ENCODE results near the gene MGAT4A.

Gene MGAT4A

GRCh38 chr2:98731041-98731893, at the start of gene MGAT4A:
TSS of gene MGAT4A (minus strand) at chr2:98731132. CDS start at chr2:98726332, 4,800 bp downstream.
- peak in 1 of 2 experiments; percentile 35 for DNase-seq

DNA sequence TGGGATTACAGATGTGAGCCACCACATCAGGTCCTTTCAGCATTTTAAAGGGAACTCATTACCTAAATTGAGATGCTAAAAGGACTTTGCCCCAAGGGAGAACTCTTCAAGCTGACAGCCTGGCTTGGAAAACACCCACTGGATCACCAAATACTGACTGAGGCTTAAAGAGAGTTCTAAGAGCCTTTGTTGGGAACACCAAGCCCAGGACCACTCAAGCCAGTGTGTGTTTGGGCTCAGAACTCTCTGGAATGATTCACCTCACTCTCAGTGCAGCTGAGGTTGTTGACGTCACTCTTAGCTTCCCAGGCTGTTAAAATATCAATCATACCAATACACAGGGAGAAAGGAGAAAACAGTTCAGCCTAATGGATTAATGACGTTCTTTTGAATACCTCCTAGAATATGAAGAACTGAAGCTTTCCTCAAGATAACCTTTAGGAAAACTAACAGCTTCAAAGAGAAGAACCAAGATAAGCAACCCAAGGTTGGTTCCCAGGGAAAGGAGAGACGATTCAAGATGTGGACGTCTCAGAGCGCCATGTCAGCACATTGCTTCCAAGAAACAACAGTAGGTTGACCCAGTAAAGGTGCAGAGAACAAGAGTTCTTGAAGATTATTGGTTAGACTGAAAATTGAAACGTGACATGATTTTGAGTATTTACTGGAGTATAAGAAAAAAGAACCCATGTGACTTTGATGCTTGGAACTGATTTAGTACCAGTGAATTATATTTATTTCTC, 48.0 kb upstream of the MGAT4A start:
- DNase-seq: no peak

GRCh38 chr2:98778151-98778550, 47.2 kb upstream of the MGAT4A start:
- no peak for DNase-seq

DNA sequence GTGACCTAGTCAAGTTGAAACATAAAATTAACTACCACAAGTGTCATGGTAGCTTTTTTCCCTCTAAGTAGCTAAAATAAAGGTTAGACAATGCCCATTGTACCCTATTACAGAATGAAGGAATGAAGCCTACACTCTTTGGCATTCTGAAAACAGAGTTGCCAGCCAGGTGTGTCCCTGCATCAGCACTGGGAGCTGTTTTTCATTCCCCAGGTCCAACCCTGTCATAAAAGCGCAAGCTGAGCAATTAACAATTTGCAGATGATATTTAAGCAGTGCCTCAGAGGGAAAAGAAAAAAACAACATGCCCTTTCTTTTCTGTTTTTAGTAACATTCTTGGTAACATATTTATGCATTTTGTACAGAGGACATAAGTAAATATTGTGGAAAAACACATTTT, 46.8 kb upstream of the MGAT4A start:
- no peak for DNase-seq

DNA sequence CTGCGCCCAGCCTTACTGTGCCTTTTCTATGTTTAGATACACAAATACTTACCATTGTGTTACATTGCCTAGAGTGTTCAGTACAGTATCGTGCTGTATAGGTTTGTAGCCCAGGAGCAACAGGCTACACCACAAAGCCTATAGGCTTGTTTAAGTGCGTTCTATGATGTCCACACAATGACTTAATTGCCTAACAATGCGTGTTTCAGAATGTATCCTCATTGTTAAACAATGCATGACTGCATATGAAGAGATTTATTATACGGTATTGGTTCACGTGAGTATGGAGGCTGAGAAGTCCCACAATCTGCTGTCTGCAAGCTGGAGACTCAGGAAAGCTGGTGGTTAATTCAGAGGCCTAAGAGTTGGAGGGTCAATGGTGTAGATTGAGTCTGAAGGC, 46.1 kb upstream of the MGAT4A start:
- DNase-seq: no peak

DNA sequence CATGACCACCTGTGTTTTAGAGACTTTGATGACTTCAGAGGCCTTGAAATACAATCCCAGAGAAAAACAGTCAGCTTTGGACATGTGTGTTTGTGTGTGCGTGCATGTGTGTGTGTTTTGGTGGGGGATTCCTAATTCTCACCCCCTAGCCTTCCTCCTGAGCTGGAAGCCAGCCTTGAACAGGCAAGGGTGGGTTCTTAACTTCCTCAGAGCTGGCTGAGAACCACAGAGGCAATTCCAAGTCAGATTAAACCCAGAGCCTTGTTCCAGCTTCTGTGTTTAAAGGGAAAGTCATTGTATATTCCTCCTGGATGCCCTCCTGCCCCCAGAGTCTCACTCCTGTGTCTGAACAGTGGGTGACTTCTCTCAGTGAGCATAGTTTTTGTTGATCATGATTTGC, 45.2 kb upstream of the MGAT4A start:
- no peak for DNase-seq

- peak; percentile 34 to 49 for DNase-seq
Observed at GRCh38 chr2:98775146-98775986, 44.4 kb upstream of the MGAT4A start.

- DNase-seq: no peak
Observed at GRCh38 chr2:98773907-98774306, 43.0 kb upstream of the MGAT4A start.

DNA sequence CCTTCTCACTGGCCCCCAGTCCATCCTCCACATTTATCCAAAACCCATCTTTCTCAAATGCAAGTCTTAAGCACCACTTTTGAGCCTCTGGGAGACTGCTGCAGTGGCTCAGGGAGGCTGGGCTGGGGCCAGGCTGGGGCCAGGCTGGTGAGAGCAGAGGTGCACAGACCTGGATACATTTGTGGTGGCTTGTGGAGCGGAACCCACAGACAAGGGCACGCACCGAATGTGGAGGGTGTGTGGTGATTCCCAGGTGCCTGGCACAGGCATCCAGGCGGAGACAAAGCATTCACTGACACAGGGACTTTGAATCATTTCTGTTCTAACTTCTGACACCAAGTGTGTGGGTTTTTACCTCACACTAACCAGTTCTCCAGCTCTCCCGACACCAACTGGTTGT, 42.2 kb upstream of the MGAT4A start:
- no peak for DNase-seq

- DNase-seq: no peak
Observed at GRCh38 chr2:98772536-98772935, 41.6 kb upstream of the MGAT4A start.

GRCh38 chr2:98771721-98772524, 41.0 kb upstream of the MGAT4A start:
- no peak for DNase-seq

GRCh38 chr2:98771264-98771663, 40.3 kb upstream of the MGAT4A start:
- no peak for DNase-seq

DNA sequence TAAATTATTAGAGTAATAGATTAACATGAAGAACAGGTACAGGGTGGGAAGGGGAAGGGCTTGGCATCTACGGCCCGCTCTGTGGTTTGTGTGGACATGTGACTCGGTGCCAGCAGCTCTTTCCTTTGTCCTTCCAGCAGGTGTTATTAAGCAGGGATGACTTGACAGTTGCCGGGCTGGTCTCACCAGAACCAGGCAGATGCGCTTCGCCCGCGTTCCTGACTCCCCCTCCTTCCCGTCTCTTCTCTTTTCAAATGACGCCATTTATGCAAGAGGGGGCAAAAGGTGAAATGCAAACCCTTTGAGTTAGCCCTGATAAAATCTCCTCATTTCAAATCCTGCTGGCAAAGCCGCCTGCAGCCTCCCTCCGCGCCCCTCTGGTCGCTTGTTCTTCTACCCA, 38.9 kb upstream of the MGAT4A start:
- DNase-seq: peak; percentile 62 to 84

DNA sequence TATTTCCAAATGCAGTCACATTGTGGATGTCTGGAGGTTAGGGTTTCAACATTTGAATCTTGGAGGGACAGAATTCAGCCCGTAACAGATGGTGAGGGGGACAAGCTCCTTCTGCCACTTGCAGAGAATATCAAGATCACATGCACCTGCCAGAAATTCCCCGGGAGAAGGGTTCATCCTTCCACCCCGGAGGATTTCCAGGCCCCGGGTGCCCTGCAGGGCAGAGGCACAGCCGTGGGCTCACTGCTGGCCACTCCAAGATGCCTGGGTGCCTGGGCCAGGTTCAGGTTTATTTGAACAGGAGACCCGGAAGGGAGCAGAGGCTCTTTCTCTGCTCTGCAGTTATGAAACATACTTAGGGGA, 38.2 kb upstream of the MGAT4A start:
- DNase-seq: peak; percentile 78 to 89

GRCh38 chr2:98768384-98769113, 37.6 kb upstream of the MGAT4A start:
- peak in 1 of 2 experiments; percentile 36 for DNase-seq

- DNase-seq: no peak
Observed at GRCh38 chr2:98764499-98764898, 33.6 kb upstream of the MGAT4A start.

GRCh38 chr2:98763209-98763951, 32.4 kb upstream of the MGAT4A start:
- no peak for DNase-seq

DNA sequence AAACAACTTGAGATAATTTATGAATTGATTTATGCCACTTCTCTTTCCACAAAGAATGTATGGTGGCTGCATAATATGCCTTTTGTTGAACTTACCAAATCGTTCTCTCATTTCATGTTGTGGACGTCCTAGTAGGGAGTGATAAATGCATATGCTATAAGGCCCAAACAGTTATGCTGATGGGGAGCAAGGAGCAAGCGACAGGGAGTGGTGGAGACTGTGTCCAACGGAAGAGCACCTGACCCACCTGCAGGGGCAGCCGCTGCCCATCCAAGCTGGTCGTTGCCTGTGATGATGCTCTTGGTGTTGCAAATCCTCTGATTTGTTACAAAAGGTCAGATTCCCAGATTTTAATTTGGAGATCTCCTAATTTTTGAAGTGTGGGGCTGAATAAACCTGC, 31.0 kb upstream of the MGAT4A start:
- no peak for DNase-seq

- peak in 1 of 2 experiments; percentile 9 for DNase-seq
Observed at GRCh38 chr2:98761267-98761781, 30.4 kb upstream of the MGAT4A start.

GRCh38 chr2:98759827-98760625, 29.1 kb upstream of the MGAT4A start:
- no peak for DNase-seq

Measured in NCI-H524 (cell line).